HG03442 (cell line): ENCODE data around the gene TBK1.

ENCODE experiments used
- ATAC-seq: cut with Tn5 transposase; IDR thresholded peaks from one replicate; pipeline ENCODE4 v1.9.1; 2021; ENCODE audit warnings: mild to moderate bottlenecking, moderate library complexity; ENCODE audit not compliant: unreplicated experiment

Gene TBK1

DNA sequence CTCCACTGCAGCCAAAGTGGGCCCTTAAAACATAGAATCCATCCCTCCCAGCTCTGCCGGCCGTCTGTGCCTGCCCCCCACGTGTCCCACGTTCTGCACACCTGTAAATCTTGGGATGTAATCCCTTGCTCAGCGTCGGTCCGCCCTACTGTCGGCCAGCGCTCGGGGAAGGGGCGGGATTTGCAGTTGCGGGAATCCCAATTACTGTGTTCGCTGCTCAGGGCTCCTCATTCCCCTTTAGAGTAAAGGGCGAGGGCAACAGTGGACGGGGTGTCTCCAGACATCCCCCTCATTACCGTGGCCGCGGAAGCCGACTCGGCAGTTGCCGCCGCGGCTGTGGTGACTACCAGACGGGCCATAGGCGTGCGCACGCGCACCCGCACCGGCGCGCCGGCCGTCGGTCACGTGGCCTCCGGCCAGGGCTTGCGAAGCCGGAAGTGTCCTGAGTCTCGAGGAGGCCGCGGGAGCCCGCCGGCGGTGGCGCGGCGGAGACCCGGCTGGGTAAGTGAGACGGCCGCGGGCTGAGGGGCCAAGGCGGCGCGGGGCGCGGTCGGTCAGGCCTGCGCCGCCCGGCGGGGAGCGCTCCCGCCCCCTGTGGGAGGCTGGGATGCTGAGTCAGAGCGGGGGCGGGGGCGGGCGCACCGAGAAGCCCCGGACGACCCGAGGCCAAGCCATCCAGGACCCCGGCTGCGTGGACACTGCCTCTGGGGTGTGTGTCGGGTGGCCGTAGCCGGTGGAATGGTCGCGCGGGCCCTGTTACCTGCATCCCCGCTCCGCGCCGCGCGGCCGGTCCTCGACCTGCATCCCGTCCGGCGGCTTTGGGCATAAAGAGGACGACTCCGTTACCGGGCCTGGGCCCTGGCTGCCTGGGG, at the start of gene TBK1:
Gene TBK1, plus strand, starts transcription at position 434 of the 872 bp plus-strand sequence. CDS start 3,751 bp downstream, outside the sequence.
- ATAC-seq, result peak; percentile 81

- no peak for ATAC-seq
Measured at GRCh38 chr12:64402181-64402580, 49.7 kb upstream of the TBK1 start.

- peak; percentile 94 for ATAC-seq
Measured at GRCh38 chr12:64403707-64404469, 48.0 kb upstream of the TBK1 start, which contains the start of gene XPOT. Gene XPOT (plus strand): TSS chr12:64404392. CDS start chr12:64410036, 5,644 bp downstream.

DNA sequence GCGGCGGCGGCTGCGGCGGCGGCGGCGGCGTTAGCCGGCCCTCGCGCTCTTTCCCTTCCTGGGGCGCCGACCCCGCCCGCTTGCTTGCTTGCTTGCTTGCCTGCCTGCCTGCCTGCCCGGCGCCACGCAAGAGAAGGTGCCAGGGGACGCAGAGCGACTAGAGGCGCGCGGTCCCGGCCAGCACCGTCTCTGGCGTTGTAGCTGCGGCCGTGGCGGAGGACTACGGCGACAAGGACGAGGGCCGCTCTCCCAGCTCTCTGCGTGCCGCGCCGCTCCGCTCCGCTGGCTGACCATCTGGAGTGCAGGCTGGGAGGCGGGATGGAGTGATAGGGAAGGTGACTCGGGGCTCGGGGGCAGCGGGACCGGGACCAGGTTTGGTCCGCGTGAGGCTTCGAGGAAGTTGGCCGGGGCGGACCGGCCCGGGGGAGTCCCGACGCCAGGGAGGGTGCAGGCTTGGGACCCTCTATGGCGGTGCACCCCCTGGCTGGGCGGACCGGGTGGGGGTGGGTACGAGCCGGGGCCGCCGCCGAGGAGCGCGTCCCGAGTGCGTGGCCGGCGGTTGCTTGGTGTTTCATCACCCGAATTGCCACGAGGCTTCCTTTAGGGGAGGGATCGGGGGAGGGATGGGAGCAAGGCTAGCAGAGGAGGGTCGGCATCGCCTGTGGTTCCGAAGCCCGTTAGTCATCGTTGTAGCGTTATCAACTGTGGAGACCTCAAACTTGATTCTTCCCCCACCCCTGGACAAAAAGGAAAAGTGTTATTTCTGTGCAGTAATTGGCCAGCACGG, 47.3 kb upstream of the TBK1 start:
- ATAC-seq, result peak; percentile 31

DNA sequence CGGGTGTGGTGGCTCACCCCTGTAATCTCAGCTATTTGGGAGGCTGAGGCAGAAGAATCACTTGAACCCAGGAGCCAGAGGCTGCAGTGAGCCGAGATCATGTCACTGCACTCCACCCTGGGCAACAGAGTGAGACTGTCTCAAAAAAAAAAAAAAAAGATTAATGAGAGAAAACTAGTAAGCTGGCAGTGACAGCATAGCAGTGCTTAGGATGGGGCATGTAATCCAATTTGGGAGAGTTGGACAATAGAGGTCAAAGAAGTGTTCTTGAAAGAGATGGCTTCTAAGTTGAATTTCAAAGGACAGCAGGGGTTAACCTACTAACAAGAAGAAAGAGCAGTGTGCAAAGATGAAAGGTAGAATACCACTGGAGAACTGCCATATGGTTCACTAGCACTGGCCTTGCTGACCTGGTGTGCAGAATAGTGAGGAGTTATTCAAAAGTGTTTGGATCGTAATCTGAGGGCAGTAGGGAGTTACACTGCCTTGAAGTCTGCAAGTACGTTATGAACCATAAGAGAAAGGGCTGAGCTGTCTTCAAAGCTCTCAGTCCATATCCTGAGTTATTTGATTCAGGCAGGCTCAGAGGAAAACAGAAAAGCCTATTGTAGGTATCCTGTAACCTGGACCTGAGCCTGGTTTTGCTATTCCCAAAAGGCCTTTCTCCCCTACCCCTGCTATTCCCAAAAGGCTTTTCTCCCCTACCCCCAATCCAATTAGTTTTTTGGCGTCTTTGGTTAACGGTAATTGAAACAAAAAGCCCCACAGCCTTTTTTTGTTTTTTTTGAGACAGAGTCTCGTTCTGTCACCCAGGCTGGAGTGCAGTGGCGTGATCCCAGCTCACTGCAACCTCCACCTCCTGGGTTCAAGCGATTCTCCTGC, 44.3 kb upstream of the TBK1 start:
- no peak for ATAC-seq

DNA sequence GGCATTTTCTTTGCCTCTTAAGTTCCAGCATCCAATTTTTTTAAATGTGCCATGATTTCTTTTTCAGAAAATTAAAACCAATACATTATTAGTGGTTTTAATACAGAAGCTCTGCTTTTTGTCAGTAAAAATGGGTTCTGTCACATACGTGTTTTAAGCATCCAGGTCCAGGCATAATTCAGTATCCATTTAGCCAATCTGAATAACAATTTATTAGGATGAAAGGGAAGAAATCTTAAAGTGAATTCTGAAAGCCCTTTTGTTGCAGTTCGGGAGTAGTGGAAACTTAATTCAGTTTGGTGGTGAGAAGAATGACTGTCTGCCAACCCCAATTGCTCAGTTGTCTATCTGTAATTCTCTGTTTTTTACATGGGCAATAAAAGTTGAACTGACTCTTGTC, 40.5 kb upstream of the TBK1 start:
- no peak for ATAC-seq

DNA sequence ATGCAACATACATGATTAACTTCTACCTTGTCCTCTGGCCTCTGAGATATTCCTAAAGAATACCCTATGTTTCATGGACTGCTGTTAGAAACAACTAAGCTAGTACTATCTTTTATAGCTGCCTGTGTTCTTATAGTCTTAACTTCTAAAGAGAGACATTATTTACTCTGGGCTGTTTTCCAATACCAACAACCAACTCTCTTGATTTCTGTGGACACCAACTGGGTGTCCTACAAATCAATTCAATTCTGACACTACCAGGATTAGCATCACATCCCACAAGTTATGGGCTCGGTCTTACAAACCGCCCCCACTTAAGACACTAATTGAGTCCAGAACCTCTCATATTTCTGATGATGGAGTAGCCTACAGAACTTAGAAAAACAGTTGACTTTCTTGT, 39.5 kb upstream of the TBK1 start:
- ATAC-seq, result no peak

GRCh38 chr12:64413884-64414283, 38.0 kb upstream of the TBK1 start:
- no peak for ATAC-seq

DNA sequence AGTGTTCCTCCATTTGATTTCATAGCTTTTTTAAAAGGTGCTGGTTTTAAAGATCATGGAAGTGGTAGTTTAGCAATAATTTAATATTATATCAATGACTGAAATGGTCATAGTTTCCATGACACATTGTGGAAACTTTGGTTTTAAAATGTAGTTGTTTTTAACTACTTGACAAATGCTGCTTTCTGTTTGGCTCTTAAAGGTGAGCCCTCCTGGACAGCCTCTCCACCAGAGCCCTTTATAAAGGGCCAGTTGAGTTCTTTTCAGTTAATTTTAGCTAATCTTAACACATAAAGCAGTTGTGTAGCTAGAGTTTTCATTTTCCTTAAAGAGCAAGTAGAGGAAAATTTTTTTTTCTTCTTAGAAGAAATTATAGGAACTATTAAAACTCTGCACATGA, 33.7 kb upstream of the TBK1 start:
- ATAC-seq, result no peak

DNA sequence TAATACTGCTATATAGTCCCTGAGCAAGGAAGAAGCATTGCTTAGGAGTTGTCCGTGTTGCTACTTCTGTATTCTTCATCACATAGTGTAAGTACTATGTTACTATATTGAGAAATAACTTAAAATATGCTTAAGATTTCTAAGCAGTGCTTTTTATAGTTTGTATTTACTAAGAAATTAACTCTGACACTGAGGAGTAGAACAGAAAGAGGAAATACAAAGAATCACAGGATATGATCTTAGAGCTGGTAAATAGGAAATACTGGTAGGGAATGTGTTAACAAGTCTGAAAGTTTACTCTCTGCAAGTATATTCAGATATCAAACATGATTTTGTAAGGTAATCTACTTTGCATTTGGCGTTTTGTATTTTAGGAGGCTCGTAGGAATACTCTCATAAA, 32.2 kb upstream of the TBK1 start:
- ATAC-seq, result no peak

GRCh38 chr12:64427988-64428387, 23.9 kb upstream of the TBK1 start:
- no peak for ATAC-seq

DNA sequence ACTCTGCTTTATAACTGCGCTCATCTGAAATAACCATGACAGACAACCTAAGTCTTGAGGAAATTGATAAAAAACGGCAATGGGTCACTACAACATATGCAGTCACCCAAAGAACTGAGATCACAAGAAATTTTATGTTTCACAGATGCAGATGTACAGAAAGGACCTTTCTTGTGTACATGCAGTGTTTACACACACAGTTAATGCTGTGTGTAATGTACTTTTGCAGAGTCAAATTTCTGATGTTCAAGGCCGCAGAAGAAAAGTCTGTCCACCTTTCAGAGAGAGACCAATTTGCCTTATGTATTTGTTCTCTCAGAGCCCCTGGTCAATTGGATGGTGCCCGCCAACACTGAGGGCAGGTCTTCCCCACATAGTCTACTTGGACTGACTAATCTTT, 23.0 kb upstream of the TBK1 start:
- no peak for ATAC-seq

DNA sequence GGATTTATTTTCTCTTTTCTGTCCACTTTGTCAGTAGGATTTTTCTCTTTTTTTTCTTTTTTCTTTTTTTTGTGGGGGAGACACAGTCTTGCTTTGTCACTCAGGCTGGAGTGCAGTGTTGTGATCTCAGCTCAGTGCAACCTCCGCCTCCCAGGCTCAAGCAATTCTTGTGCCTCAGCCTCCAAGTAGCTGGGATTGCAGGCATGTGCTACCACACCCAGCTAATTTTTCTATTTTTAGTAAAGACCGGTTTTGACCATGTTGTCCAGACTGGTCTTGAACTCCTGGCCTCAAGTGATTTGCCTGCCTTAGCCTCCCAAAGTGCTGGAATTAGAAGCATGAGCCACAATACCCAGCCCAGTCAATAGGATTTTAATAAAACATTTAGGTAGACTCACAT, 21.0 kb upstream of the TBK1 start:
- no peak for ATAC-seq

DNA sequence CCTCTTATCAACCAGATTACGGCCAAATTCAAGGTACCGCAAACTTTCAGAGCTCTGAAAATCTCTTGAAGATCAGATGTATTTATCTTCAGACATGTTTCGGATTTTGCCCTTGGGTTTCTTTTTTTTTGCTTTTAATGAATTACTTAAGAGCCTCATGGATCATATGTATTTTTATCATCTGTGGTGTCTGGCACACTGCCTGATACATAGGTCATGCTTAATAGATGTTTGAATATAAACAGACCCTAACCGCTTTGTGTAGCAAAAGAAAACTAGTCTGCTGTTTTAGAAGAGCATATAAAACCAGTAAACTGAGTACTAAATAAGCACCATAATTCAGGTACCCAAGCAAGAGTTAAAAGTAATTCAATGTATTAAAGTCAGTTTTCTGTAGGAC, 20.1 kb upstream of the TBK1 start:
- no peak for ATAC-seq

DNA sequence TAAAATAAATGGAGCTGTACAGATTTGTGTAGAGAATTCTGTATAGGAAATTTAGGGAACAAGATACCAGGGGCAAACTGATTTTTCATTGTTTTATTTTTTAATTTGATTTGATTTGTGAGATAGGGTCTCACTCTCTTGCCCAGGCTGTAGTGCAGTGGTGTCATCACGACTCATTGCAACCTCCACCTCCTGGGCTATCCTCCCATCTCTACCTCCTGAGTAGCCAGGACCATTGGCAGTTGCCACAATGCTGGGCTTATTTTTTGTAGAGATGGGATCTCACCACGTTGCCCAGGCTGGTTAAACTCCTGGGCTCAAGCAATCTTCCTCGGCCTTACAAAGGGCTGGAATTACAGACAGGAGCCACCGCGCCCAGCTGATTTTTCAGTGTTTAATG, 18.0 kb upstream of the TBK1 start:
- no peak for ATAC-seq

DNA sequence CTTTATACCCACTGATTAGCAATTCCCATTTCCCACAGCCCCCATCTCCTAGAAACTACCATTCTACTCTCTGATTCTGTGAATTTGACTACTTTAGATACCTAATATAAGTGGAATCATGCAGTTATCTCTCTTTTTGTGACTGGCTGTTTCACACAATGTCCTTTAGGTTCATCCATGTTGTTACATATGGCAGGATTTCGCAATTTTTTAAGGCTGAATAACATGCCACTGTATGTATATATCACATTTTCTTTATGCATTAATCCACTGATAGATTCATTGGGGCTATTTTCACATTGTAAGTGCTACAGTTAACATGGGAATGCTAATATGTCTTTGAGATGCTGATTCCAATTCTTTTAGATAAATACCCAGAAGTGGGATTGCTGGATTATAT, 11.8 kb upstream of the TBK1 start:
- ATAC-seq, result no peak

DNA sequence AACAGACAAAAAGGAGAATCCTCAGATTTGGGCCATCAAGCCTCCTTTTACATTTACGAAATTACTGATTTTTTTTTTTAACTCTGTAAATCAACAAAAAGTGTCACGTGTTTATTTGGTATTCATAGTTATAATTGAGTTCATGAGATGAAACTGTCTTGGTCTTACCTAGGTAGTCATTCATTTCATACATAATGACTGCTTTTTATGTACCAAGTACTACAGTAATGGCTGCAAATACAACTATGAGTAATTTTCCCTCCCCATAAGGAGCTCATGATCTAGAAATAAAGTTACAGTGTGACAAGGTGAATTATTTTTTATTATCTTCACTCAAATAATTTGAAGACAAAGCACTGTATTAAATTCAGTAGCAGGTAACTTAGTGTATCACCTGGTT, 6.4 kb upstream of the TBK1 start:
- ATAC-seq, result no peak

- ATAC-seq, result no peak
Measured at GRCh38 chr12:64446295-64446694, 5.6 kb upstream of the TBK1 start.

DNA sequence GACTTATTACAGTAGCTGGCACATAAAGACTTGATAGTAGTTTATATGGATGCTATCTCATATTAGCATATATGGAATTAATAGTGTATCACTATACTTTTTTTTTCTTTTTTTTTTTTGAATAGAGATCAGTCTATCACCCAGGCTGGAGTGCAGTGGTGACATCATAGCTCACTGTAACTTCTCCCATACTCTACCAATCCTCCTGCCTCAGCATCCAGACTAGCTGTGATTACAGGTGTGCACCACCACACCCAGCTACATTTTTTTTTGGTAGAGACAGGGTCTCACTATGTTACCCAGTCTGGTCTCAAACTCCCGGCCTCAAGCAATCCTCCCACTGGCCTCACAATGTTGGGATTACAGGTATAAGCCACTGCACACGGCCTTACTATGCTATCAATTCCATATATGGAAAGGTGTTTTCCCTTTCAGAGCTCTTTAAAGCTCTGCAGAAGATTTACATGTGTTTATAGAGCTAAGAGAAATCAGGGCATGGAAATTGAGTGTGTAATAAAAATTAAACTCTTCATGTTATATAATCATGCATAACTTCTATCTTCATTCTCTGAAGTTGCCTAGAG, 1.8 kb upstream of the TBK1 start:
- no peak for ATAC-seq
